Measurements from ENCODE around the gene SLC44A5.
A peak's percentile ranks its signal among the peaks of the same experiment; 100 is the strongest.
"Not testable (repeated sequence)": the region's sequence is repeated elsewhere in the genome, so short reads cannot be mapped to it uniquely, and the experiment has no call there.

The SLC44A5 gene

GRCh38 chr1:75611014-75611413 lies at the start of gene SLC44A5:
Gene SLC44A5, minus strand, starts transcription at chr1:75611114. Its CDS starts 69,667 bp downstream, at chr1:75541447.
- H3K4me3 ChIP-seq (ENCODE audit: low read depth, low read length), result no peak within 1 kb of the TSS

DNA sequence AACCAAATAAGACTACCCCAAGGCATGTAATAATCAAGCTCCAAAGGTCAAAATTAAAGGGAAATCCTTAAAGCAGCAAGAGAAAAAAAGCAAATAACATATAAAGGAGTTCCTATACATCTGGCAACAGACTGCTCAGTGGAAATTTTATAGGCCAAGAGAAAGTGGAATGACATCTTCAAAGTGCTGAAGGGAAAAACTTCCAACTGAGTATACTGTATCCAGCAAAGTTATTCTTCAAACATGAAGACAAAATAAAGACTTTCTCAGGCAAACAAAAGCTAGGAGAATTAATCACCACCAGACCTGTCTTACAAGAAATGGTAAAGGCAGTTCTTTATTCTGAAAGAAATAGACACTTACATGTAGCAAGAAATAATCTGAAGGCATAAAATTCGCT lies 45.0 kb upstream of the SLC44A5 start:
- no peak overlapping the region for H3K4me3 ChIP-seq (ENCODE audit: low read depth, low read length)

DNA sequence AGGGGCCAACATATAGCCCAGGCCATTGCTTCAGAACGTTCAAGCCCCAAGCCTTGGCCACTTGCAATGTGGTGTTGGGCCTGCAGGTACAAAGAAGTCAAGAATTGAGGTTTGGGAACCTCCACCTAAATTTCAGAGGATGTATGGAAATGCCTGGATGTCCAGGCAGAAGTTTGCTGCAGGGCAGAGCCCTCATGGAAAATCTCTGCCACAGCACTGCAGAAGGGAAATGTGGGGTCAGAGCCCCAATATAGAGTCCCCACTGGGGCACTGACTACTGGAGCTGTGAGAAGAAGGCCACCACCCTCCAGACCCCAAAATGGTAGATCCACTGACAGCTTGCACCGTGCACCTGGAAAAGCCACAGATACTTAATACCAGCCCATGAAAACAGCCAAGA lies 36.3 kb upstream of the SLC44A5 start:
- not testable (repeated sequence) for H3K4me3 ChIP-seq (ENCODE audit: low read depth, low read length)

DNA sequence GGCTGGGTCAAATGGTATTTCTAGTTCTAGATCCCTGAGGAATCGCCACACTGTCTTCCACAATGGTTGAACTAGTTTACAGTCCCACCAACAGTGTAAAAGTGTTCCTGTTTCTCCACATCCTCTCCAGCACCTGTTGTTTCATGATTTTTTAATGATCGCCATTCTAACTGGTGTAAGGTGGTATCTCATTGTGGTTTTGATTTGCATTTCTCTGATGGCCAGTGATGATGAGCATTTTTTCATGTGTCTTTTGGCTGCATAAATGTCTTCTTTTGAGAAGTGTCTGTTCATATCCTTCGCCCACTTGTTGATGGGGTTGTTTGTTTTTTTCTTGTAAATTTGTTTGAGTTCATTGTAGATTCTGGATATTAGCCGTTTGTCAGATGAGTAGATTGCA lies 34.2 kb upstream of the SLC44A5 start:
- H3K4me3 ChIP-seq (ENCODE audit: low read depth, low read length), result not testable (repeated sequence)

DNA sequence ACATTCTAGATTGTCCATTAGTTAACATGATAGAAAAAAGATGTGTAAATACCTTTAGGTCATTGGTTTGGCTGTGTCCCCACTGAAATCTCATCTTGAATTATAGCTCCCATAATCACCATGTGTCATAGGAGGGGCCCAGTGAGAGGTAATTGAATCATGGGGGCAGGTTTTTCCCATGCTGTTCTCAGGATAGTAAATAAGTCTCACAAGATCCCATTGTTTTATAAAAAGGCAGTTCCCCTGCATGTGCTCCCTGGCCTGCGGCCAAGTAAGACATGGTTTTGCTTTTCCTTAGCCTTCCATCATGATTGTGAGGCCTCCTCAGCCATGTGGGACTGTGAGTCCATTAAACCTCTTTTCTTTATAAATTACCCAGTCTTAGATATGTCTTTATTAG lies 32.5 kb upstream of the SLC44A5 start:
- H3K4me3 ChIP-seq (ENCODE audit: low read depth, low read length), result no peak overlapping the region

DNA sequence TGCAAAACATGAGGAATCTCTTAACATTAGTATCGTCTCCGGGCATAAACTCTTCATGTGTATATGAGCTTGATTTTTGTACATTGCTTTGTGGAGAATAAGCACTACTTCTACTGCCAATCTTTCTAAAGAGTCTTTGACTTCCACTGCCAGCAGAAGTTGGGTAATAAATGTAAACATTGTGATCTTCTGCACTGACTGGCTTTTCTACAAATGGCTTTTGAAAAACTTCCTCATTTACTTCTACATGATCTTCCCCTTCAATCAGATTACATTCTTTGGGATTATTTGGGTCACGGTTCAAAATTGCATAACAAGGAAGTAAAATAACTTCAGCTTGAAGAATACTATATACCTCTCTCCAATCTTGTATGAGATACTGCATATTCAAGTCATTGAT lies 30.4 kb upstream of the SLC44A5 start:
- H3K4me3 ChIP-seq (ENCODE audit: low read depth, low read length), result no peak overlapping the region

DNA sequence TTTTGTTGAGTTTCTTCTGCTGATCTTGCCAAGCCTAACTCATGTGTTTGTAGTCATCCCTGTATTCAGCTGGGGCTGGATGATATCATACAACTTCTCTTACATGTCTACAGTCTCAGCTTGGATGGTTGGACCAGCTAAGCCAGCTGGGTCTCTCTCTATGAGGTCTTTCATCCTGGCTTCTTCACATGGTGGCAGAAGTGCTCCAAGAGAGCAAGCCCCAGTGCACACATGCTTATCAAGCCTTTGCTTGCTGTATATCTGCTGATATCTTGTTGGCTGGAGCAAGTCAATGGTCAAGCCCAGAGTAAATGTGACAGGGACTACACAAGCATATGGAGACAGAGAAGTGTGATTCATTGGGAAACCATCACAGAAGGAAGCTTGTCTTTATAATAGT lies 29.2 kb upstream of the SLC44A5 start:
- H3K4me3 ChIP-seq (ENCODE audit: low read depth, low read length), result no peak overlapping the region

GRCh38 chr1:75632350-75632949 lies 21.5 kb upstream of the SLC44A5 start:
- no peak overlapping the region for H3K4me3 ChIP-seq (ENCODE audit: low read depth, low read length)

GRCh38 chr1:75630998-75631397 lies 20.1 kb upstream of the SLC44A5 start:
- H3K4me3 ChIP-seq (ENCODE audit: low read depth, low read length), result no peak overlapping the region

- no peak overlapping the region for H3K4me3 ChIP-seq (ENCODE audit: low read depth, low read length)
Measured at GRCh38 chr1:75630004-75630594, 19.2 kb upstream of the SLC44A5 start.

DNA sequence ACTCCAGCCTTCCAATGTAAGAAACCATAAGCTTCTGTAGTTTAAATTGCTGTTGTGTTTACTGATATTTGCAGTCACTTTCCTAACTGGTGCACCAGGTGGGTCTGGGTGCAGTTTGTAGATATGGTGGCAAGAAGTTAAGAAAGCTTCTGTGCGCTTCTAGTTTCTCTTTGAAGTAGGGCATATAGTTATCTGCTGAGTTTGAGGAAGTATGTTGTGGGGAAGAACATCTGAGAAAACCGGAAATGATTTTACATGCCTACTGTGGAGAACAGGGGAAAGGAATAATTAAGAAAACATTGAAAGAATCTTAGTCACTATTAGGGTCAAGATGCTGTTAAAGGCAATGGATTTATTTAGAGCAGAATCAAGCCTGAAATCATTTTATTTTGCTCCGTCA lies 14.9 kb upstream of the SLC44A5 start:
- H3K4me3 ChIP-seq (ENCODE audit: low read depth, low read length), result no peak overlapping the region

- no peak overlapping the region for H3K4me3 ChIP-seq (ENCODE audit: low read depth, low read length)
Measured at GRCh38 chr1:75618382-75618781, 7.5 kb upstream of the SLC44A5 start.

DNA sequence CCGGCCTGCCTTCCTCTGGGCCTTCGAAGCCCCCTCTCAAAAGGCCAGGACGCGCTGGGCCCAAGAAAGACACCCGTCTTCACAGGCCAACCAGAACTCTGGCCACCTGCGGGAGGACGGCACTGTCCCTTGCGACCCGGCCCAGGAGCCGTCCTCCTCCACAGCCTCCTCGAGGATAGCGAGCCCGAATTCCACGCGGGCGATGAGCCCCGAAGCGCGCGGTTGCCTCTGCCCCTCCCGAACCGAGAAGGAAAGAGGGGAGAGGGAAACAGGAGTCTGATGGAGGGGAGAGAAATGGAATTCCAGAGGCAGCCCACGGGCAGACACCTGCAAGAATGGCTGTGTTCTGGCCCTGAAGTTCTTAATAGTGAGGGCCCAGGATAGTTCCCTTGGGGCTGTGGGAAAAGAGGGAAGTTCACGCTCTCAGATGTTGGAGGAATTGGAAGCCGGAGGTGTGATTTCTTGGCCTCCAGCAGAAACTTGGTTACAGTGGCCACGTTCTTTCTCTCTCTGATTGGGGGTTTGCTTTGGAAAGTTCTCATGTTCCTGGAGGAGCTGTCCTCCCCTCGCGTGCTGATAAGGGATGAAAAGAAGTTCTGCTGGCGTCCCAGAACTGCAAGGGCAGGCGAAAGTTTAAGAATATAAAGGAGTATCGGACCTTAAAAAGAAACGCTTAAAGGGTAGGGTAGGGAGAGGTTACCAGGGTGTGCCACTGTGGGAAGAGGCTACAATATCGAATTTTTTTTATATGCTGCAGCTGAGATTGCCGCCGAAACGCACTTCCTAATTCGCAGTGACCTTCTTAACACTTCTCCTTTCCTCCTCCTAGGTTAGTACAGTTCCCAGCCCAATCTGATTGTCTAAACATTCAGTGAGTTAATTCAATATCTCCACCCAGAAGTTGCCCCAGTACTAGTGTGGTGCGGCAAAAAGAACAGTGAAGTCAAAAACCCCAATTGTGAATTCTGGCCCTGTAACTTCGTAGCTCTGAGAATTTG lies 5.8 kb upstream of the SLC44A5 start:
- H3K4me3 ChIP-seq (ENCODE audit: low read depth, low read length), result peak overlapping the region; percentile 40

- H3K4me3 ChIP-seq (ENCODE audit: low read depth, low read length), result peak overlapping the region; percentile 58
Measured at GRCh38 chr1:75615613-75616435, 4.9 kb upstream of the SLC44A5 start.

DNA sequence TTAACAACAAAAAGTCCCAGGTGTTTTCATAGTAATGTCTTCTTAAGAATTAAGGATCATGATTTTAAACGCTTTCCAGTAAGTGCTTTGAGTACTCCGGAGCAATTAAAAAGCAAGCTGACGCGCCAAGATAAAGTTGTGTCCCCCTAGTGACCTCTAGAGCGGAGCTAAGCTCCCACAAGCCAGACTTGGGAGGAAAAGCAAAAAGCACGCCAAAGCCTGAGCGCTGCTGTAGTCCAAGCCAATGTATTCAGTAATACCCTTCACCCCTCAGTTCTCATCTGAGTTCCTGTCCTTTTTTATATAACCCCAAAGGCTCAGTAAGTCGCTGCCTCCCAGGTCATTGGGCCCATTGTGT lies 3.5 kb upstream of the SLC44A5 start:
- H3K4me3 ChIP-seq (ENCODE audit: low read depth, low read length), result peak overlapping the region; percentile 58

DNA sequence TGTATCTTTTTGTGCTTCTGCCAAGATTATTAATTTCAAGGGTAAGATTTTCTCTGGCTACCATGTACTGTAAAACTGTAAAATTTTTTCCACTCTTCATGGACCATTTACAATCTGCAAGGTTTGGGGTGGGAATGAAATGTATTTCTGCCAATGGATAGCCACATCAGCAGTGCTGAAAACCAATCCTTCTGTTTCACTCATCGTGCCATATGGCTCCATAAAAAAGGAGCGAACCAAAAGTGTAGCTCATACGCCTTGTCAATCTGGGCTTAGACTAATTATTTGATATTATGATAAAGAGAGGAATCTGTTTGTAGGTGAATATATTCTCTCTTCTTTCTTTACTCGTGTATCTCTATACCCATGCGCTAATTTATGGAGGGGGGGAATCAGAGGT lies 3.0 kb upstream of the SLC44A5 start:
- H3K4me3 ChIP-seq (ENCODE audit: low read depth, low read length), result no peak overlapping the region

DNA sequence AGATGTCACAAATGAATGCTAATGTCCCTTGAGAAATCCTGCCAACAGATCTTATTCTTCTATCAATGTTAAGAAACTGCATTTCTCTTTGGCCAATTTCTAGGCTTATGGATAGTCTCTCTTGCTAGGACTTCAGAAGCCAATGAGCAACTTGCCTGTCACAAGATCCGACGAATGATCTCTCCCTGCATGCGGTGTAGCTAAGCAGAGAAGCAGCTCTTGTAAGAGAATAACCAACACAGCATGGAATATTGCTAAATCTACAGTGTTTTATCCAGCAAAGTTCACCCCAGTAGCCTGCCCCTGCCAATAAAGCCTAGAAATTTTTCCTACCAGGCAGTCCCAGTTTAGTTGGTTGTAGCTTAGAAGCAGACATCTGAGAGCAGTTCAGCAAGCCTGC lies 2.1 kb upstream of the SLC44A5 start:
- no peak overlapping the region for H3K4me3 ChIP-seq (ENCODE audit: low read depth, low read length)

DNA sequence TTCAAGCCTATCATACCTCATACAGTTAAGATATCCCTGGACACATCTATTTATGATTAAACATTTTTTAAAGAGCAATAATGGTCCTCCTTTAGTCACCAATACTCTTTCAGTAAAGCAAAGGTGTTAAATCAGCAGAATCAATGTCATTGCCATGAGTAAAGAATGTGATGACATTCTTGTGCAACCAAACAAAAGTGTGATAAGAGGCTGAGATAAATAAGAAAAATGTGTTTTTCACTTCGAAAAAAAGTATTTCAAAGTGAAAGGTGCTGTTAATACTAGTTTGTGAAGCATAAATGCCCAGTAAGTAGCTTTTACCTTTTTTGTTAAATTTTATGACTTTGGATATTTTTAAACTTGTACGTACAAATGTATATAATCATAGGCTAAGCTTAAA lies 8.4 kb downstream of the SLC44A5 start:
- no peak overlapping the region for H3K4me3 ChIP-seq (ENCODE audit: low read depth, low read length)

GRCh38 chr1:75600781-75601180 lies 10.1 kb downstream of the SLC44A5 start:
- H3K4me3 ChIP-seq (ENCODE audit: low read depth, low read length), result no peak overlapping the region

- no peak overlapping the region for H3K4me3 ChIP-seq (ENCODE audit: low read depth, low read length)
Measured at GRCh38 chr1:75594327-75594726, 16.6 kb downstream of the SLC44A5 start.

DNA sequence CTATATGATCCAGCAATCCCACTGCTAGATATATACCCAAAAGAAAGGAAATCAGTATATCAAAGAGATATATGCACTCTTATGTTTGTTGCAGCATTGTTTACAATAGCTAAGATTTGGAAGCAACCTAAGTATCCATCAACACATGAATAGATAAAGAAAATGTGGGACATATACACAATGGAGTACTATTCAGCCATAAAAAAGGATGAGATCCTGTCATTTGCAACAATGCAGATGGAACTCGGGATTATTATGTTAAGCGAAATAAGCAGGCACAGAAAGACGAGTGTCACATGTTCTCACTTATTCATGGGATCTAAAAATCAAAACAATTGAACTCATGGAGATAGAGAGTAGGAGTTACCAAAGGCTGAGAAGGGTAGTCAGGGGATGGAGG lies 17.5 kb downstream of the SLC44A5 start:
- not testable (repeated sequence) for H3K4me3 ChIP-seq (ENCODE audit: low read depth, low read length)
